OCI-LY1 (cell line): Measurements from ENCODE around the gene ANTXR1.

Experiments used
- H2AFZ ChIP-seq: fragments of 200-600 bp; sonication (generic), shearing (Covaris generic); 2 replicates; pipeline ENCODE4 v1.6.0; 2014; ENCODE audit warnings: antibody characterized with exemption, mild to moderate bottlenecking, low read length
- H3F3A ChIP-seq: fragments of 200-600 bp; sonication (generic), shearing (Covaris generic); 2 replicates; pipeline ENCODE4 v1.6.0; 2014; ENCODE audit warnings: mild to moderate bottlenecking, antibody characterized with exemption, low read length, moderate library complexity; ENCODE audit not compliant: insufficient read depth
- H3K27ac ChIP-seq: fragments of 200-600 bp; sonication (generic); 2 replicates; pipeline ENCODE4 v1.5.1; 2014; ENCODE audit warnings: low read length, mixed run types, mild to moderate bottlenecking, low read depth; ENCODE audit not compliant: poor library complexity, severe bottlenecking
- H3K27me3 ChIP-seq: fragments of 200-600 bp; sonication (generic); 2 replicates; pipeline ENCODE4 v1.6.0; 2014; ENCODE audit warnings: antibody characterized with exemption, mild to moderate bottlenecking, low read length, moderate library complexity; ENCODE audit not compliant: insufficient read depth
- H3K36me3 ChIP-seq: fragments of 200-600 bp; sonication (generic); 2 replicates; pipeline ENCODE4 v1.6.1; 2014; ENCODE audit warnings: mild to moderate bottlenecking, antibody characterized with exemption, low read length, moderate library complexity, mixed read lengths; ENCODE audit not compliant: insufficient read depth
- H3K4me1 ChIP-seq: fragments of 200-600 bp; sonication (generic); 2 replicates; pipeline ENCODE4 v1.5.1; 2014; ENCODE audit warnings: mild to moderate bottlenecking, low read length, moderate library complexity; ENCODE audit not compliant: insufficient read depth, severe bottlenecking
- H3K4me2 ChIP-seq: fragments of 200-600 bp; sonication (generic), shearing (Covaris generic); 2 replicates; pipeline ENCODE4 v1.6.1; 2014; ENCODE audit warnings: low read length
- H3K4me3 ChIP-seq: fragments of 200-600 bp; sonication (generic); 2 replicates; pipeline ENCODE4 v1.5.1; 2014; ENCODE audit warnings: low read length, low read depth, mild to moderate bottlenecking, mixed read lengths; ENCODE audit not compliant: poor library complexity, severe bottlenecking
- H3K79me2 ChIP-seq: fragments of 200-600 bp; shearing (Covaris generic); 2 replicates; pipeline ENCODE4 v1.6.1; 2016; ENCODE audit warnings: mixed run types, low read length, mixed read lengths; ENCODE audit not compliant: insufficient read depth
- H3K9ac ChIP-seq: fragments of 200-600 bp; sonication (generic), shearing (Covaris generic); 2 replicates; pipeline ENCODE4 v1.6.1; 2014; ENCODE audit warnings: mild to moderate bottlenecking, low read length, mixed read lengths
- H3K9me2 ChIP-seq: fragments of 200-600 bp; sonication (generic), shearing (Covaris generic); 2 replicates; pipeline ENCODE4 v1.6.1; 2014; ENCODE audit warnings: low read depth, mild to moderate bottlenecking, low read length, mixed read lengths
- H3K9me3 ChIP-seq: fragments of 200-600 bp; shearing (Covaris generic); 2 replicates; pipeline ENCODE4 v1.6.1; 2014; ENCODE audit warnings: low read length, mixed read lengths
- H4K20me1 ChIP-seq: fragments of 200-600 bp; sonication (generic), shearing (Covaris generic); 2 replicates; pipeline ENCODE4 v1.6.0; 2016; ENCODE audit warnings: mild to moderate bottlenecking, low read length; ENCODE audit not compliant: insufficient read depth
- EZH2 ChIP-seq: fragments of 200-600 bp; sonication (generic), shearing (Covaris generic); IDR thresholded peaks from 2 replicates; pipeline ENCODE4 v1.8.0; 2017; ENCODE audit warnings: borderline replicate concordance, mixed run types, mild to moderate bottlenecking, antibody characterized with exemption, low read length, moderate library complexity, mixed read lengths
- TF ChIP-seq, protein P1 (sequence below): fragments of 200-600 bp; sonication (generic), shearing (Covaris generic); IDR thresholded peaks from 2 replicates; pipeline ENCODE4 v1.5.1; 2017; ENCODE audit warnings: mild to moderate bottlenecking, antibody characterized with exemption, low read length, moderate library complexity, mixed read lengths

ANTXR1 gene

DNA sequence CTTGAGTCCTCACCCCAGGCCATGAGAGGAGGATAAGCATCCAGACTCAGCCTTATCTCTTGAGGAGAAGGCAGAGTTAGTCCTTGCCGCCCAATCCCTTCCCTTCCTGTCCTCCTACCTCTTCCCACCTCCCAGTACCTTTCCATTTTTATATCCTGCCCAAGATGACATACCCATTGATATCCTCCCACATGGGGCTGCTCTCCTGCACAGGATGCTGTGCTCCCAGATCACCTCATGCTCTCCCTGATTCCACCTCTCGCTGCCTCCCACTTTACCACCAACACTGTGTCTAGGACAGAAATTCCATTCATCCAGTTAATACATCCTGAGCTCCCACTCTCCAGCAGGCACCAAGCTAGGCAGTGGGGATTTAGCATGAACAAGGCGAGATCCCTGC, 191.7 kb downstream of the ANTXR1 start:
- no peak overlapping the region for H3K27ac ChIP-seq

DNA sequence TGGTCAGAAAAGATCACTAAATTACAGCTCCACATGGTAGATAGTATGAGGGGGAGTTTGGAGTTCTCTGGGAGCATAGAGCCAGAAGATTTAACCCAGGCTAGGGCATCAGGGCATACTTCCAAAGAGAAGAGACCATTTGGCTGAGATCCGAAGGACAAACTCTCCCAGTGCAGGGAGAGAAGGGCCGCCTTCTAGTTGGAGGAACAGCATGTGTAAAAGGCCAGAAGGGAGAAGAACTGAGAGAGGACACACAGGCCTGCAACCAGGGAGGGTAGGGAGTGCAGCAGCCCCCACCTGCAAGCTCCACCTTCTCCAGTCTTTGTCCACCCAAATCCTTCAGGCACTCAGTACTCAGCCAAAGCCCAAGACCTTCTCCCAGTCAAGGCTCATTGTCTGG, 192.1 kb downstream of the ANTXR1 start:
- no peak overlapping the region for H3K27ac ChIP-seq
- H4K20me1 ChIP-seq: no peaks in the 10 kb centered on the region
- H3K4me3 ChIP-seq: no peak overlapping the region
- no peaks in the 10 kb centered on the region for H3K4me1 ChIP-seq
- H2AFZ ChIP-seq: no peak overlapping the region
- no peaks in the 10 kb centered on the region for H3K79me2 ChIP-seq
- no peaks in the 10 kb centered on the region for H3K9me3 ChIP-seq
- H3K4me2 ChIP-seq: no peak overlapping the region
- no peaks in the 10 kb centered on the region for H3F3A ChIP-seq
- no peaks in the 10 kb centered on the region; the same call in 1 of the 2 replicates for H3K36me3 ChIP-seq
- no peaks in the 10 kb centered on the region for H3K9me2 ChIP-seq
- H3K9ac ChIP-seq: no peak overlapping the region
- H3K27me3 ChIP-seq: no peaks in the 10 kb centered on the region
- TF ChIP-seq, protein P1, sequence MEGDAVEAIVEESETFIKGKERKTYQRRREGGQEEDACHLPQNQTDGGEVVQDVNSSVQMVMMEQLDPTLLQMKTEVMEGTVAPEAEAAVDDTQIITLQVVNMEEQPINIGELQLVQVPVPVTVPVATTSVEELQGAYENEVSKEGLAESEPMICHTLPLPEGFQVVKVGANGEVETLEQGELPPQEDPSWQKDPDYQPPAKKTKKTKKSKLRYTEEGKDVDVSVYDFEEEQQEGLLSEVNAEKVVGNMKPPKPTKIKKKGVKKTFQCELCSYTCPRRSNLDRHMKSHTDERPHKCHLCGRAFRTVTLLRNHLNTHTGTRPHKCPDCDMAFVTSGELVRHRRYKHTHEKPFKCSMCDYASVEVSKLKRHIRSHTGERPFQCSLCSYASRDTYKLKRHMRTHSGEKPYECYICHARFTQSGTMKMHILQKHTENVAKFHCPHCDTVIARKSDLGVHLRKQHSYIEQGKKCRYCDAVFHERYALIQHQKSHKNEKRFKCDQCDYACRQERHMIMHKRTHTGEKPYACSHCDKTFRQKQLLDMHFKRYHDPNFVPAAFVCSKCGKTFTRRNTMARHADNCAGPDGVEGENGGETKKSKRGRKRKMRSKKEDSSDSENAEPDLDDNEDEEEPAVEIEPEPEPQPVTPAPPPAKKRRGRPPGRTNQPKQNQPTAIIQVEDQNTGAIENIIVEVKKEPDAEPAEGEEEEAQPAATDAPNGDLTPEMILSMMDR: no peak
- no peak for TF ChIP-seq EZH2

More for the DNA sequence above, 191.7 kb downstream of the ANTXR1 start:
- Histone ChIP-seq H3K4me3 (no peak overlapping the region), H3K27me3 (no peaks in the 10 kb centered on the region), H3K4me2 (no peak overlapping the region), H3K36me3 (no peaks in the 10 kb centered on the region; the same call in 1 of the 2 replicates), H4K20me1 (no peaks in the 10 kb centered on the region), H3K79me2 (no peaks in the 10 kb centered on the region), H3K9me3 (no peaks in the 10 kb centered on the region), H3K9ac (no peak overlapping the region), H3F3A (no peaks in the 10 kb centered on the region), H3K4me1 (no peaks in the 10 kb centered on the region), H3K9me2 (no peaks in the 10 kb centered on the region), H2AFZ (no peak overlapping the region)
- TF ChIP-seq, protein P1: no peak
- TF ChIP-seq EZH2: no peak

DNA sequence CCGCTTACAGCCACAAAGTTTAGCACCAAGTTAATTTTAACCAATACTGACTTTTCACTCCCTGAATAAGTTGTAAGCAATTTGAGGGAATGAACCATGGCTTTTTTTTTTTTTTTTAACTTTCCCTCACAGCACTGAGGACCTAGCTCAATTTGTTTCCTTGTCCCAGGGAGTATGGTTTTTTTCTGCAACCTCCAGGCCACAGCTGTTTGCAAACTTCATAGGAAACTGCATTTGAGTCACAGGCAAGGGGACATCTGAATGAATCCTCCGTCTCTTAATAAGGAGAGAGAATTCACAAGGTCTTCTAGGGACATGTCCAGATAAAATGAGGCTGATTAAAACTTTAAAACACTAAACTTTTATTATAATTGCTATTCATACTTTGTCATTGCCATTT, 192.5 kb downstream of the ANTXR1 start:
- no peak overlapping the region for H2AFZ ChIP-seq
- H3K4me1 ChIP-seq: no peaks in the 10 kb centered on the region
- no peaks in the 10 kb centered on the region; the same call in 1 of the 2 replicates for H3K36me3 ChIP-seq

More for the DNA sequence above, 192.5 kb downstream of the ANTXR1 start:
- H3K9me3 ChIP-seq: no peaks in the 10 kb centered on the region
- H3K9me2 ChIP-seq: no peaks in the 10 kb centered on the region
- H3K27ac ChIP-seq: no peak overlapping the region
- H4K20me1 ChIP-seq: no peaks in the 10 kb centered on the region
- H3K27me3 ChIP-seq: no peaks in the 10 kb centered on the region
- no peaks in the 10 kb centered on the region for H3K79me2 ChIP-seq
- no peak overlapping the region for H3K4me3 ChIP-seq
- H3F3A ChIP-seq: no peaks in the 10 kb centered on the region
- no peak for TF ChIP-seq EZH2
- TF ChIP-seq, protein P1: no peak
- H3K9ac ChIP-seq: no peak overlapping the region
- no peak overlapping the region for H3K4me2 ChIP-seq
